AG04449 (cell line): Measurements from ENCODE around the gene REG1A.

ENCODE experiments used
- CTCF ChIA-PET: fragments of 350-600 bp; formaldehyde crosslinking; extraction: SDS; loops from one replicate; lab custom pipeline; 2021; ENCODE audit warnings: antibody characterized with exemption; lab: Yijun Ruan, JAX
- POLR2A ChIA-PET: fragments of 400-600, 350-600 bp; formaldehyde crosslinking; extraction: SDS; loops from one replicate; lab custom pipeline; 2020; ENCODE audit warnings: antibody characterized with exemption, inconsistent platforms; lab: Yijun Ruan, JAX
- DNase-seq: peaks from one replicate; pipeline ENCODE4 v3.0.0-alpha.2; 2010; ENCODE audit warnings: low read depth, low spot score
- H3K4me3 ChIP-seq: 2 replicates; pipeline ENCODE4 v1.5.1; 2011; ENCODE audit warnings: low read depth, mild to moderate bottlenecking, control low read depth, low read length
- TF ChIP-seq, protein P1 (sequence below): IDR thresholded peaks from one replicate; pipeline ENCODE4 v1.5.1; 2011; ENCODE audit warnings: mild to moderate bottlenecking, moderate library complexity, low read length, control low read depth, inconsistent platforms; ENCODE audit not compliant: insufficient read depth; ENCODE audit errors: missing control alignments

REG1A gene

GRCh38 chr2:79086255-79086654, 34.0 kb upstream of the REG1A start:
- ChIA-PET POLR2A (no interaction called here), CTCF (no interaction called here)
- TF ChIP-seq, protein P1, sequence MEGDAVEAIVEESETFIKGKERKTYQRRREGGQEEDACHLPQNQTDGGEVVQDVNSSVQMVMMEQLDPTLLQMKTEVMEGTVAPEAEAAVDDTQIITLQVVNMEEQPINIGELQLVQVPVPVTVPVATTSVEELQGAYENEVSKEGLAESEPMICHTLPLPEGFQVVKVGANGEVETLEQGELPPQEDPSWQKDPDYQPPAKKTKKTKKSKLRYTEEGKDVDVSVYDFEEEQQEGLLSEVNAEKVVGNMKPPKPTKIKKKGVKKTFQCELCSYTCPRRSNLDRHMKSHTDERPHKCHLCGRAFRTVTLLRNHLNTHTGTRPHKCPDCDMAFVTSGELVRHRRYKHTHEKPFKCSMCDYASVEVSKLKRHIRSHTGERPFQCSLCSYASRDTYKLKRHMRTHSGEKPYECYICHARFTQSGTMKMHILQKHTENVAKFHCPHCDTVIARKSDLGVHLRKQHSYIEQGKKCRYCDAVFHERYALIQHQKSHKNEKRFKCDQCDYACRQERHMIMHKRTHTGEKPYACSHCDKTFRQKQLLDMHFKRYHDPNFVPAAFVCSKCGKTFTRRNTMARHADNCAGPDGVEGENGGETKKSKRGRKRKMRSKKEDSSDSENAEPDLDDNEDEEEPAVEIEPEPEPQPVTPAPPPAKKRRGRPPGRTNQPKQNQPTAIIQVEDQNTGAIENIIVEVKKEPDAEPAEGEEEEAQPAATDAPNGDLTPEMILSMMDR = no peak
- no peak overlapping the region for H3K4me3 ChIP-seq
- DNase-seq = no peak

GRCh38 chr2:79087785-79088364, 32.4 kb upstream of the REG1A start, which contains the start of gene REG1B:
TSS of gene REG1B (minus strand) at chr2:79087993. CDS start at chr2:79087612, 381 bp downstream.
- POLR2A ChIA-PET = no interaction called here
- H3K4me3 ChIP-seq = no peak within 1 kb of the TSS
- TF ChIP-seq, protein P1 = no peak
- CTCF ChIA-PET = no interaction called here
- DNase-seq = no peak

DNA sequence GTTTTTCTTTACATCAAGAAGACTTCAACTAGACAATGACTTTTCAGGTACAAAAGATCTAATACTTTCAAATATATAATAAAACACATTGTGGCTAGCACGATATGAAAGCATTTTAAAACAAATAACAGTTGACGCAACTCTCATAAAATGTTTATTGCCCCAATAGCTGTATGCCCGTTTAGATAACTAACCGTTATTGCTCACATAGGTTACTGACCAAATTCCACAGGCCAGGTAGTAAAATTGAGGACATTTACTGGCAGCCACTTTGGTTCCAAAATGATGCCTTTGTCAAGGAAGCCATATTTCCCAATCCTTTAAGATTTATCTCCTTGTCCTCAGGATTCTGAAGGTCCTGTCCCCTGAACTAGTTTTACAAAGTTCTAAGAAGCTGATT, 29.6 kb upstream of the REG1A start:
- no peak for DNase-seq
- H3K4me3 ChIP-seq = no peak overlapping the region
- CTCF ChIA-PET = no interaction called here
- TF ChIP-seq, protein P1 = no peak
- POLR2A ChIA-PET = no interaction called here

GRCh38 chr2:79097843-79098242, 22.4 kb upstream of the REG1A start:
- POLR2A ChIA-PET = no interaction called here
- CTCF ChIA-PET = no interaction called here
- TF ChIP-seq, protein P1 = no peak
- no peak overlapping the region for H3K4me3 ChIP-seq
- DNase-seq = no peak

GRCh38 chr2:79099140-79099686, 21.1 kb upstream of the REG1A start:
- ChIA-PET CTCF (no interaction called here), POLR2A (no interaction called here)
- TF ChIP-seq, protein P1 = no peak
- H3K4me3 ChIP-seq = no peak overlapping the region
- no peak for DNase-seq

GRCh38 chr2:79100285-79100684, 20.0 kb upstream of the REG1A start:
- CTCF ChIA-PET = no interaction called here
- TF ChIP-seq, protein P1 = no peak
- no peak for DNase-seq
- POLR2A ChIA-PET = no interaction called here
- no peak overlapping the region for H3K4me3 ChIP-seq
